Psoas muscle (tissue), 8 donors: ENCODE measurements around the gene DPYSL5. TPM values are rescaled to one million over a fixed set of nuclear protein-coding genes. Genes with fewer than 3 reads are reported as not detected.

Experiments
- ATAC-seq, 4 donors: fragments of 200-7000 bp; cut with Tn5 transposase; one replicate each; pipeline ENCODE4 v1.9.1; 2020; ENCODE audit warnings: moderate library complexity in 3 of 4, mild to moderate bottlenecking in 2 of 4
- DNase-seq, 2 donors: peaks; one replicate each; pipeline ENCODE4 v3.0.0-alpha.2; 2020
- H3K27ac ChIP-seq: fragments of 200-600 bp; one replicate; pipeline ENCODE4 v1.8.0; 2022
- H3K27me3 ChIP-seq, 3 donors: fragments of 200-600 bp in 1 of 3; one replicate each; pipeline versions ENCODE4 v1.6.1 to v1.8.0; 2013 to 2022; ENCODE audit warnings: low read length in 2 of 3, mild to moderate bottlenecking in 2 of 3, moderate library complexity in 1 of 3; ENCODE audit not compliant: insufficient read depth in 3 of 3
- H3K36me3 ChIP-seq, 2 donors: fragments of 200-600 bp in 1 of 2; one replicate each; pipeline versions ENCODE4 v1.6.1 to v1.8.0; 2013 to 2022; ENCODE audit warnings: low read depth in 1 of 2, mild to moderate bottlenecking in 1 of 2, moderate library complexity in 1 of 2; ENCODE audit not compliant: insufficient read depth in 1 of 2
- H3K4me1 ChIP-seq: fragments of 200-600 bp; one replicate; pipeline ENCODE4 v1.8.0; 2022
- H3K4me3 ChIP-seq: fragments of 200-600 bp; one replicate; pipeline ENCODE4 v1.8.0; 2022; ENCODE audit warnings: mild to moderate bottlenecking
- H3K9me3 ChIP-seq: fragments of 200-600 bp; one replicate; pipeline ENCODE4 v1.8.0; 2022
- CTCF ChIP-seq: fragments of 200-600 bp; IDR thresholded peaks from one replicate; pipeline ENCODE4 v1.8.0; 2022; ENCODE audit warnings: antibody characterized with exemption
- WGBS, 3 donors: extraction: QIAGEN DNeasy Blood & Tissue Kit; methylation state at CpG; one replicate each; pipeline versions ENCODE4 v1.1.6 to v1.1.7; 2013; 5-methylcytosine and 5-hydroxymethylcytosine counted together
- intact Hi-C, 2 donors: fragments of 100-400 bp; cut with DNase I; formaldehyde crosslinking; loops; one replicate each; pipeline versions ENCODE4 v1.11.0 to v1.14.2; 2022
- polyA plus RNA-seq, 3 donors: library from polyadenylated mRNA; stranded (reverse); fragments of 200-250 nt; gene quantifications; one replicate each; pipeline ENCODE4 v1.2.3, GENCODE V29; 2013
- total RNA-seq, 4 donors: library from RNA; stranded (reverse); fragmentation: NEBNext Ultra II Directional in 2 of 4; extraction: Animal tissue kit (Norgen Biotek cat#: 25700) in 2 of 4; gene quantifications; one replicate each; pipeline versions ENCODE4 v1.2.1 to v1.2.4, GENCODE V29; 2021 to 2023
- donor health status: healthy with polysubstance abuse.
- donor health status: DM: no; HTN: no; CAD: no; lungs with moderate emphysema.
- donor health status: Bipolar disorder and iron deficiency.
- donor health status: healthy.
- donor health status: DM: yes; HTN: yes; CAD: no.
- donor health status: DM: no; HTN: no; CAD: no.
- donor health status: DM: no; HTN: no; CAD: no.
- donor health status: DM: yes; HTN: yes; CAD: no.

DPYSL5 gene
- total and polyA plus RNA-seq, 7 donors: 0.03 to 0.39 (median 0.08) TPM; not detected in 3

- no peaks in the 10 kb centered on the region for H3K36me3 ChIP-seq
- ATAC-seq: no peak
- no peak for TF ChIP-seq CTCF
- WGBS, 3 donors: 86 to 90% (median 90%) methylated on average over 10 of the region's 10 CpGs
- H3K9me3 ChIP-seq: no peaks in the 10 kb centered on the region
- intact Hi-C loops: no loop called here
- no peak overlapping the region for H3K4me3 ChIP-seq
- no peak overlapping the region for H3K27ac ChIP-seq
- DNase-seq: no peak
- no peaks in the 10 kb centered on the region for H3K4me1 ChIP-seq
- peaks cover 0 to 4% (median 2%) of the 10 kb centered on the region in 3 donors for H3K27me3 ChIP-seq
Observed at GRCh38 chr2:26934335-26934724, 86.4 kb downstream of the DPYSL5 start.

DNA sequence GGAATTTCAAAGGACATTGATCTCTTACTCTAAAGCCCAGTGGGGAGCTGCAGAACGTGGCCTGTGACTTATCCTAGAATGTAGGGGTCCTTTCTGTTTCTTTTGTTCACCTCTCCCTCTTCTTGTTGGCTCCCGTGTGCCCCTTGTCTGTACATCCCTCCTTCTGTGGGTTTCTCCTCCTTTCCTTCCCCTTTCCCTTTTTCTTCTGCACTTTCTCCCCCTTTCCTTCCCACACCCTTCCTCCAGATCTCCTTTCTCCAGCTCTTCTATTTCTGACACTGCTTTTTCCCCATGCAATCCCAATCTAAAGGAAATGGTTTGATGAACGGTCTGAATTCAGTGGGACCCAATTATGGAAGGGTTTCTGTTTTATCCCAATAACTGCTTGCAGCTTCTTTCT lies 87.1 kb downstream of the DPYSL5 start:
- Histone ChIP-seq H3K9me3 (no peaks in the 10 kb centered on the region), H3K27ac (no peak overlapping the region), H3K27me3 (peaks cover 0 to 2% (median 0%) of the 10 kb centered on the region in 3 donors), H3K4me1 (no peaks in the 10 kb centered on the region), H3K36me3 (no peaks in the 10 kb centered on the region), H3K4me3 (no peak overlapping the region)
- whole genome bisulfite sequencing, 3 donors: 55 to 71% (median 60%) methylated on average over 3 of the region's 3 CpGs
- intact Hi-C loops: no loop called here
- DNase-seq (no peak), ATAC-seq (no peak)
- TF ChIP-seq CTCF: no peak

- Histone ChIP-seq H3K27ac (no peak overlapping the region), H3K9me3 (no peaks in the 10 kb centered on the region), H3K4me1 (no peaks in the 10 kb centered on the region), H3K27me3 (no peaks in the 10 kb centered on the region), H3K4me3 (no peak overlapping the region), H3K36me3 (no peaks in the 10 kb centered on the region)
- no peak for TF ChIP-seq CTCF
- ATAC-seq (no peak), DNase-seq (no peak)
- intact Hi-C loops: no loop called here
- 86 to 90% (median 89%) methylated on average over 5 of the region's 5 CpGs for WGBS, 3 donors
Observed at GRCh38 chr2:26936855-26937254, 88.9 kb downstream of the DPYSL5 start.

DNA sequence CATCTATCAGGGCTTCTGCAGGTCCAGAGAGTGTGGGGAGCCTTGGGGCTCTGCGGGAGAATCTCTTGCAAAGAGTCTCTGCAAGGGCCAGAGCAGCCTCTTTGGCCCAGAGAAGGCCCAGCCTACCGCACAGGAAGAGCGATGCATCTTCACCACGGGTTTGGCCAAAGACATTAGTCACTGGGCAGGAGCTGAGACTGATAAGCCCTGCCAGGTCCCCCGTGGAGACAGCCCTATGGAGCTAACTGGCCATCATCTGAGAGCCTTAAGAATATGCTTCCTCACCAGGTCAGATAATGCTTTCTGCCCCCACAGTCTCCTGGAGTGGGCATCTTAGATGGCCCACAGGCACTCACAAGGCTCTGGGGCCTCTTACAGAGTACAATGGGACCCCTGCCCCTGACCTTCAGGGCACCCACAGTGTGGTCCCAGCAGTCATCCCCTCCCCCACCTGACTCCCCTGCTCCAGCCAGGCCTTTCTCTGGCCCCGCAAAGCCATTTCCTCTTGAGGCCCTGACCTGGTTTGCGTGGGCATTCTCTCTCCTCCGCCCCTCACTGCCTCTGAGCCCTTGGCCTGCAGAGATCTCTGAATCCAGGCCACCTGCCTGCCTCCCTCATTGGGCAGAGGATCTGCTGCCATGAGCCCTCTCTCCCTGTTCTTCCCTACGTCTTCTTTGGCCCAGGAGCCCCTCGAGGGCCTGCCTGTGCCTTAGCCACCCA lies 90.6 kb downstream of the DPYSL5 start:
- no peak for TF ChIP-seq CTCF
- Histone ChIP-seq H3K4me3 (no peak overlapping the region), H3K36me3 (no peaks in the 10 kb centered on the region), H3K9me3 (no peaks in the 10 kb centered on the region), H3K27ac (no peak overlapping the region), H3K27me3 (no peaks in the 10 kb centered on the region), H3K4me1 (no peaks in the 10 kb centered on the region)
- 75 to 80% (median 76%) methylated on average over 10 of the region's 10 CpGs for WGBS, 3 donors
- ATAC-seq (no peak), DNase-seq (no peak)
- intact Hi-C loops: no loop called here

GRCh38 chr2:26940001-26940400 lies 92.1 kb downstream of the DPYSL5 start:
- DNase-seq (no peak), ATAC-seq (no peak)
- Histone ChIP-seq H3K27ac (no peak overlapping the region), H3K4me1 (no peaks in the 10 kb centered on the region), H3K36me3 (no peaks in the 10 kb centered on the region), H3K9me3 (no peaks in the 10 kb centered on the region), H3K27me3 (no peaks in the 10 kb centered on the region), H3K4me3 (no peak overlapping the region)
- TF ChIP-seq CTCF: no peak
- WGBS, 3 donors: 60 to 82% (median 62%) methylated on average over 9 of the region's 9 CpGs
- intact Hi-C loops: no loop called here
